ENCODE measurements around the gene PHACTR1.

Gene PHACTR1

GRCh38 chr6:13233106-13233505, 516.5 kb downstream of the PHACTR1 start:
- DNase-seq (ENCODE audit: low read depth, low spot score), result no peak
- Histone ChIP-seq H3K36me3 (ENCODE audit: control insufficient read depth, insufficient read depth, low read length) (no peaks in the 10 kb centered on the region), H3K4me1 (ENCODE audit: control insufficient read depth, insufficient read depth, low read length) (no peaks in the 10 kb centered on the region), H3K27me3 (ENCODE audit: control insufficient read depth, insufficient read depth, low read length) (no peaks in the 10 kb centered on the region), H3K4me3 (ENCODE audit: low read length) (no peak overlapping the region), H3K27ac (ENCODE audit: low read length) (no peak overlapping the region), H3K9me3 (ENCODE audit: control insufficient read depth, insufficient read depth, low read length) (no peaks in the 10 kb centered on the region)
- WGBS (ENCODE audit: insufficient coverage, insufficient read length), result no CpG with 5 or more reads among the region's 1 CpG

- WGBS (ENCODE audit: insufficient coverage, insufficient read length), result no CpG with 5 or more reads among the region's 1 CpG
- Histone ChIP-seq H3K27ac (ENCODE audit: low read length) (no peak overlapping the region), H3K27me3 (ENCODE audit: control insufficient read depth, insufficient read depth, low read length) (no peaks in the 10 kb centered on the region), H3K9me3 (ENCODE audit: control insufficient read depth, insufficient read depth, low read length) (no peaks in the 10 kb centered on the region), H3K36me3 (ENCODE audit: control insufficient read depth, insufficient read depth, low read length) (no peaks in the 10 kb centered on the region), H3K4me1 (ENCODE audit: control insufficient read depth, insufficient read depth, low read length) (no peaks in the 10 kb centered on the region), H3K4me3 (ENCODE audit: low read length) (no peak overlapping the region)
- no peak for DNase-seq (ENCODE audit: low read depth, low spot score)
These were observed 517.6 kb downstream of the PHACTR1 start for GRCh38 chr6:13234130-13234529.

GRCh38 chr6:13235339-13235738, 518.8 kb downstream of the PHACTR1 start:
- no peak for DNase-seq (ENCODE audit: low read depth, low spot score)
- WGBS (ENCODE audit: insufficient coverage, insufficient read length), result no CpG with 5 or more reads among the region's 2 CpGs
- H3K27ac ChIP-seq (ENCODE audit: low read length), result no peak overlapping the region
- no peaks in the 10 kb centered on the region for H3K9me3 ChIP-seq (ENCODE audit: control insufficient read depth, insufficient read depth, low read length)
- H3K36me3 ChIP-seq (ENCODE audit: control insufficient read depth, insufficient read depth, low read length), result no peaks in the 10 kb centered on the region
- H3K27me3 ChIP-seq (ENCODE audit: control insufficient read depth, insufficient read depth, low read length), result no peaks in the 10 kb centered on the region
- H3K4me3 ChIP-seq (ENCODE audit: low read length), result no peak overlapping the region
- no peaks in the 10 kb centered on the region for H3K4me1 ChIP-seq (ENCODE audit: control insufficient read depth, insufficient read depth, low read length)

GRCh38 chr6:13237318-13237717, 520.8 kb downstream of the PHACTR1 start:
- H3K27me3 ChIP-seq (ENCODE audit: control insufficient read depth, insufficient read depth, low read length), result no peaks in the 10 kb centered on the region
- H3K4me3 ChIP-seq (ENCODE audit: low read length), result no peak overlapping the region
- no peaks in the 10 kb centered on the region for H3K9me3 ChIP-seq (ENCODE audit: control insufficient read depth, insufficient read depth, low read length)
- no peaks in the 10 kb centered on the region for H3K36me3 ChIP-seq (ENCODE audit: control insufficient read depth, insufficient read depth, low read length)
- DNase-seq (ENCODE audit: low read depth, low spot score), result no peak
- no peaks in the 10 kb centered on the region for H3K4me1 ChIP-seq (ENCODE audit: control insufficient read depth, insufficient read depth, low read length)
- no CpG with 5 or more reads among the region's 3 CpGs for WGBS (ENCODE audit: insufficient coverage, insufficient read length)
- H3K27ac ChIP-seq (ENCODE audit: low read length), result no peak overlapping the region

- Histone ChIP-seq H3K27me3 (ENCODE audit: control insufficient read depth, insufficient read depth, low read length) (no peaks in the 10 kb centered on the region), H3K27ac (ENCODE audit: low read length) (no peak overlapping the region), H3K4me1 (ENCODE audit: control insufficient read depth, insufficient read depth, low read length) (no peaks in the 10 kb centered on the region), H3K9me3 (ENCODE audit: control insufficient read depth, insufficient read depth, low read length) (no peaks in the 10 kb centered on the region), H3K4me3 (ENCODE audit: low read length) (no peak overlapping the region), H3K36me3 (ENCODE audit: control insufficient read depth, insufficient read depth, low read length) (no peaks in the 10 kb centered on the region)
- WGBS (ENCODE audit: insufficient coverage, insufficient read length), result no CpG with 5 or more reads among the region's 6 CpGs
- no peak for DNase-seq (ENCODE audit: low read depth, low spot score)
These were observed 521.5 kb downstream of the PHACTR1 start for GRCh38 chr6:13238017-13238416.

- no peaks in the 10 kb centered on the region for H3K27me3 ChIP-seq (ENCODE audit: control insufficient read depth, insufficient read depth, low read length)
- no peaks in the 10 kb centered on the region for H3K36me3 ChIP-seq (ENCODE audit: control insufficient read depth, insufficient read depth, low read length)
- H3K27ac ChIP-seq (ENCODE audit: low read length), result no peak overlapping the region
- DNase-seq (ENCODE audit: low read depth, low spot score), result no peak
- WGBS (ENCODE audit: insufficient coverage, insufficient read length), result no CpG with 5 or more reads among the region's 7 CpGs
- no peaks in the 10 kb centered on the region for H3K4me1 ChIP-seq (ENCODE audit: control insufficient read depth, insufficient read depth, low read length)
- H3K4me3 ChIP-seq (ENCODE audit: low read length), result no peak overlapping the region
- H3K9me3 ChIP-seq (ENCODE audit: control insufficient read depth, insufficient read depth, low read length), result no peaks in the 10 kb centered on the region
These were observed 522.2 kb downstream of the PHACTR1 start for GRCh38 chr6:13238640-13239216.

GRCh38 chr6:13239530-13240455, 523.2 kb downstream of the PHACTR1 start:
- H3K4me3 ChIP-seq (ENCODE audit: low read length), result no peak overlapping the region
- H3K9me3 ChIP-seq (ENCODE audit: control insufficient read depth, insufficient read depth, low read length), result no peaks in the 10 kb centered on the region
- DNase-seq (ENCODE audit: low read depth, low spot score), result no peak
- no peak overlapping the region for H3K27ac ChIP-seq (ENCODE audit: low read length)
- H3K27me3 ChIP-seq (ENCODE audit: control insufficient read depth, insufficient read depth, low read length), result no peaks in the 10 kb centered on the region
- 100% methylated on average over 1 of the region's 9 CpGs for WGBS (ENCODE audit: insufficient coverage, insufficient read length)
- H3K36me3 ChIP-seq (ENCODE audit: control insufficient read depth, insufficient read depth, low read length), result no peaks in the 10 kb centered on the region
- no peaks in the 10 kb centered on the region for H3K4me1 ChIP-seq (ENCODE audit: control insufficient read depth, insufficient read depth, low read length)

- Histone ChIP-seq H3K4me3 (ENCODE audit: low read length) (no peak overlapping the region), H3K9me3 (ENCODE audit: control insufficient read depth, insufficient read depth, low read length) (no peaks in the 10 kb centered on the region), H3K4me1 (ENCODE audit: control insufficient read depth, insufficient read depth, low read length) (no peaks in the 10 kb centered on the region), H3K27ac (ENCODE audit: low read length) (no peak overlapping the region), H3K27me3 (ENCODE audit: control insufficient read depth, insufficient read depth, low read length) (no peaks in the 10 kb centered on the region), H3K36me3 (ENCODE audit: control insufficient read depth, insufficient read depth, low read length) (no peaks in the 10 kb centered on the region)
- WGBS (ENCODE audit: insufficient coverage, insufficient read length), result no CpG with 5 or more reads among the region's 5 CpGs
- DNase-seq (ENCODE audit: low read depth, low spot score), result no peak
These were observed 524.8 kb downstream of the PHACTR1 start for GRCh38 chr6:13241364-13241763.

GRCh38 chr6:13242178-13242577, 525.6 kb downstream of the PHACTR1 start:
- no peaks in the 10 kb centered on the region for H3K36me3 ChIP-seq (ENCODE audit: control insufficient read depth, insufficient read depth, low read length)
- H3K27ac ChIP-seq (ENCODE audit: low read length), result no peak overlapping the region
- no peaks in the 10 kb centered on the region for H3K4me1 ChIP-seq (ENCODE audit: control insufficient read depth, insufficient read depth, low read length)
- WGBS (ENCODE audit: insufficient coverage, insufficient read length), result no CpG with 5 or more reads among the region's 3 CpGs
- H3K27me3 ChIP-seq (ENCODE audit: control insufficient read depth, insufficient read depth, low read length), result no peaks in the 10 kb centered on the region
- H3K9me3 ChIP-seq (ENCODE audit: control insufficient read depth, insufficient read depth, low read length), result no peaks in the 10 kb centered on the region
- no peak for DNase-seq (ENCODE audit: low read depth, low spot score)
- H3K4me3 ChIP-seq (ENCODE audit: low read length), result no peak overlapping the region

GRCh38 chr6:13242590-13242989, 526.0 kb downstream of the PHACTR1 start:
- Histone ChIP-seq H3K36me3 (ENCODE audit: control insufficient read depth, insufficient read depth, low read length) (no peaks in the 10 kb centered on the region), H3K4me1 (ENCODE audit: control insufficient read depth, insufficient read depth, low read length) (no peaks in the 10 kb centered on the region), H3K9me3 (ENCODE audit: control insufficient read depth, insufficient read depth, low read length) (no peaks in the 10 kb centered on the region), H3K27me3 (ENCODE audit: control insufficient read depth, insufficient read depth, low read length) (no peaks in the 10 kb centered on the region), H3K27ac (ENCODE audit: low read length) (no peak overlapping the region), H3K4me3 (ENCODE audit: low read length) (no peak overlapping the region)
- WGBS (ENCODE audit: insufficient coverage, insufficient read length), result no CpG with 5 or more reads among the region's 1 CpG
- DNase-seq (ENCODE audit: low read depth, low spot score), result no peak
